Measurements from ENCODE around the gene ZFP36L2. TPM values are rescaled to one million over a fixed set of nuclear protein-coding genes. Genes with fewer than 3 reads are reported as not detected.

ZFP36L2 gene
- total RNA-seq, 1 donor from 2014 or later = 98.3 TPM

DNA sequence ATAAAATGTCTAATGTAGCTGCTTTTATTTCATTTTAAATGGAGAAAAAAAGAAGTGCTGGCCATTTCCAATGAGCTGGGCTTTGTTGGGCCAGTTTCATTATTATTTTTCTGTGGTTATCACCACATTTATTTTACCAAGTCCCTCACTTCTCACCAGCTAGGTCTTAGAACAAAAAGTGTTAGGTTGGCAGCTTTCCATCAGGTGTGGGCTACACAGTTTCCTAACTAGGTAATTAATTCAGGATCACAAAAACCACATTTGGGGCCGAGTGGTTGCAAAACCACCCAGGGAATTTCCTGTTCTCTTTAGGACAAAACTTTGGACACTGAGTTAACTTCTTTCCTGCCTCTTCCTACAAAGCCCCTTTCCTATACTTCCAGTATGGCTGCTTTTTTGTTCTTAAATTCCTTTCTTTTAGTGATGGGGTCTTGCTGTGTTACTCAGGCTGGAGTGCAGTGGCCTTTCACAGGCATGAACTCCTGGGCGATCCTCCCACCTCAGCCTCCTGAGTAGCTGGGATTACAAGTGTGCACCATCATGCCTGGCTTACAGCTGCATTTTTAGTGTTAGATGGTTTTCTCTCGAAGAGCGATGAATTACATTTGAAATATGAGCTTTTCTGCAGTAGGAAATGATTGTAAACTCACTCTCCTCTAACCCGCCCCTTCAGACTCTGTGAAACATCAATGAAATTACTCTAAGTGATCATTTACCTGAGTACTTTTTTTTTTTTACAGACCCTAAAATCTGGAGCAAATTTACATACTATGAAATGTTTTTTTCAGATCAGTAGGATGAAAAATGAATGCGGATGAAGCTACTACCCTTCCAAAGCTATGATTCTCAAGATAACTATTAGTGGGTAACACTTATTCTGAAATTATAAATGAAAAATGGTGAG is 2.6 kb upstream of the ZFP36L2 start:
- peaks cover 34% of the 10 kb centered on the region for H3K4me1 Mint-ChIP-seq
- no peaks in the 10 kb centered on the region for H3K9me3 Mint-ChIP-seq
- peak overlapping the region; percentile 19 for H3K4me3 Mint-ChIP-seq
- H3K27ac Mint-ChIP-seq = peak overlapping the region; percentile 40
- H3K36me3 Mint-ChIP-seq = peaks cover 14% of the 10 kb centered on the region
- TF ChIP-seq, protein P1, sequence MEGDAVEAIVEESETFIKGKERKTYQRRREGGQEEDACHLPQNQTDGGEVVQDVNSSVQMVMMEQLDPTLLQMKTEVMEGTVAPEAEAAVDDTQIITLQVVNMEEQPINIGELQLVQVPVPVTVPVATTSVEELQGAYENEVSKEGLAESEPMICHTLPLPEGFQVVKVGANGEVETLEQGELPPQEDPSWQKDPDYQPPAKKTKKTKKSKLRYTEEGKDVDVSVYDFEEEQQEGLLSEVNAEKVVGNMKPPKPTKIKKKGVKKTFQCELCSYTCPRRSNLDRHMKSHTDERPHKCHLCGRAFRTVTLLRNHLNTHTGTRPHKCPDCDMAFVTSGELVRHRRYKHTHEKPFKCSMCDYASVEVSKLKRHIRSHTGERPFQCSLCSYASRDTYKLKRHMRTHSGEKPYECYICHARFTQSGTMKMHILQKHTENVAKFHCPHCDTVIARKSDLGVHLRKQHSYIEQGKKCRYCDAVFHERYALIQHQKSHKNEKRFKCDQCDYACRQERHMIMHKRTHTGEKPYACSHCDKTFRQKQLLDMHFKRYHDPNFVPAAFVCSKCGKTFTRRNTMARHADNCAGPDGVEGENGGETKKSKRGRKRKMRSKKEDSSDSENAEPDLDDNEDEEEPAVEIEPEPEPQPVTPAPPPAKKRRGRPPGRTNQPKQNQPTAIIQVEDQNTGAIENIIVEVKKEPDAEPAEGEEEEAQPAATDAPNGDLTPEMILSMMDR (IDR thresholded peaks at IDR 0.05; ENCODE audit: unreplicated experiment) = no peak
- no peaks in the 10 kb centered on the region for H3K27me3 Mint-ChIP-seq (ENCODE audit: low read depth)
- DNase-seq (ENCODE audit: low spot score in 2 of 2, unreplicated experiment in 2 of 2) = no peak

DNA sequence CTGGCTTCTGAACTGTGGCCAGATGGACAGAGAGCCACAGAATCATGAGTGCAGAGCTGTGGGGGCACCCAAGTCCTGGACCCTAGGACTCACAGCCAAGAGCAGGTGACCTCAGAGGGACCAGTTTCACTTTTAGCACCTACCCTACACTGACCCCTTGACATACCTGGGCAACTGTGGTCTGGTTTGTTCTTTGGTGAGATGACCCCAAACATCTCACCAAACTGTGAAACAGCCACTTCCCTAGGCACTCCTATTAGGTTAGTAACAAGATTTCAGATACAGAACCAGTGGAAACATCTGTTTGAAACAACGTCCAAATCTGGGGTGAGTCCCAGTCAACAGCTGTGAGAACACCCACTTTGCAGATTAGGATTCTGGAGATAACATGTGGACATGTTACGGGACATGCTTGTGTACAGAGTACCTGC is 1.9 kb upstream of the ZFP36L2 start:
- Mint-ChIP-seq H3K4me3 (peak overlapping the region; percentile 77), H3K27ac (peak overlapping the region; percentile 87), H3K4me1 (peaks cover 38% of the 10 kb centered on the region), H3K9me3 (no peaks in the 10 kb centered on the region), H3K36me3 (peaks cover 17% of the 10 kb centered on the region), H3K27me3 (ENCODE audit: low read depth) (no peaks in the 10 kb centered on the region)
- DNase-seq (ENCODE audit: low spot score in 2 of 2, unreplicated experiment in 2 of 2) = no peak
- TF ChIP-seq, protein P1 (IDR thresholded peaks at IDR 0.05; ENCODE audit: unreplicated experiment) = no peak

DNA sequence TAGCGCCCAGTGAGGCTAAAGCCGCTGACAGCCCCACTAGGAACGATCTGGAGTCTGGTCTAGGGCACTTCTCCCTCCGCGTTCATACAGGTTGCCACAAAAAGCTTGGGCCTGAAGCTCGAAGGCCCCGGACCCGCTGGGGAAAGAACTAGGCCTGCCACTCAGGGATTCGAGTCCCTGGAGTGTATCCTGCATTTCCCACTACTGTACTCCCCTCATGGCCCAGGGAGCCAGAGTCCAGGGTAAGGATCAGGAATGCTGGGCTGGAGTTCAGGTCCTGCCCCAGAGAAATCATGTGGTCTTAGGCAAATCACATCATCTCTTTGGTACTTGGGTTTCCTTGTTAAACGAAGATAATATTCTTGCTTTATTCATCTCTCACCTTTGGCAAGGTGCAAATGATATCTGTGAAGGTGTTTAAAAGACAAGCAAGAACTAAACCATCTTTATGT is 1.4 kb upstream of the ZFP36L2 start:
- TF ChIP-seq, protein P1 (IDR thresholded peaks at IDR 0.05; ENCODE audit: unreplicated experiment) = no peak
- H3K9me3 Mint-ChIP-seq = no peaks in the 10 kb centered on the region
- H3K36me3 Mint-ChIP-seq = peaks cover 18% of the 10 kb centered on the region
- DNase-seq (ENCODE audit: low spot score in 2 of 2, unreplicated experiment in 2 of 2) = no peak
- H3K27ac Mint-ChIP-seq = peak overlapping the region; percentile 87
- no peaks in the 10 kb centered on the region for H3K27me3 Mint-ChIP-seq (ENCODE audit: low read depth)
- H3K4me1 Mint-ChIP-seq = peaks cover 40% of the 10 kb centered on the region
- H3K4me3 Mint-ChIP-seq = peak overlapping the region; percentile 77

DNA sequence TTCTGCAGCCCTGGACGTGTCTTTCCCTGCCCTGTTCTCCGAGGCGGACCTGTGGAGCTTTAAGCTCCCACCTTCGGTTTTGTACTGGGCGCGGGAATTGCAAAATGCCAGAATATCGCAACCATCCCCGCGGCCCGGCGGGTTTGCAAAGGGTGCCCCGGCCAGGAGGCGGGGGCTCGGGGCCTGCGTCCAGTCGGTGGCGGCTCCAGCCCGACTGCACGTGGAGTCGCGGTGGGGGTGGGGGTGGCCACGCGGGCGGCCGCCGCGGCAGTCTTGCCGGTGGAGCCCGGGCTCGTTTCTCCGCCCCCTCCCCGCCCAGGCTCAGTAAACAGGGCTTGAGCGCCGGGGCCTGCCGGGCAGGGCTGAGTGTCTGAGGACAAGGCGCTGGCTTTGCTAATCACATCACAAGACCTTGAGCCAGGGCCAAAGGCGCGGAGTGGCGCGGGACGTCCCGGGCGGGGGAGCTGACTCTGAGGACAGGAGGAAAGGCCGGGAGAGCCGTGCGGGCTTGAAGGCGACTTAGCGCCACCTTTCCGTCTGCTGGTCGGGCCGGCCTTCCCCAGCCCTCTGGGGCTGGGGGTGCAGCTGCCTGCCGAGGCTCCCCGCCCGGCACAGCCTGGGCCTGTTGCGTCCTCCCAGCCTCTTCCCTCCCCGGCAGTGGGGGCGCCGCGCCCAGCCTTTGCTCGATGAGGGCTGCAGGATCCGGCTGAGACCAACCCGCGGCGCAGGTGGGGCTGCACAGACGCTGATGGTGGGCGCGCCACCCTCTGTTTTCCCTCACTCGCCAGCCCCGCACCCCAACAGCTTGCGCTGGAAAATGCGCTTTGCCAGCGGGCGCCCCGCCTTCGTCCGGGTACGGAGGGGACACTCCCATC is 786 bp upstream of the ZFP36L2 start:
- H3K9me3 Mint-ChIP-seq = no peaks in the 10 kb centered on the region
- H3K4me1 Mint-ChIP-seq = peaks cover 45% of the 10 kb centered on the region
- H3K27ac Mint-ChIP-seq = peak overlapping the region; percentile 97
- H3K4me3 Mint-ChIP-seq = peak overlapping the region; percentile 79
- no peaks in the 10 kb centered on the region for H3K27me3 Mint-ChIP-seq (ENCODE audit: low read depth)
- TF ChIP-seq, protein P1 (IDR thresholded peaks at IDR 0.05; ENCODE audit: unreplicated experiment) = no peak
- peaks cover 21% of the 10 kb centered on the region for H3K36me3 Mint-ChIP-seq
- peak; percentile 59 to 76 for DNase-seq (ENCODE audit: low spot score in 2 of 2, unreplicated experiment in 2 of 2)

DNA sequence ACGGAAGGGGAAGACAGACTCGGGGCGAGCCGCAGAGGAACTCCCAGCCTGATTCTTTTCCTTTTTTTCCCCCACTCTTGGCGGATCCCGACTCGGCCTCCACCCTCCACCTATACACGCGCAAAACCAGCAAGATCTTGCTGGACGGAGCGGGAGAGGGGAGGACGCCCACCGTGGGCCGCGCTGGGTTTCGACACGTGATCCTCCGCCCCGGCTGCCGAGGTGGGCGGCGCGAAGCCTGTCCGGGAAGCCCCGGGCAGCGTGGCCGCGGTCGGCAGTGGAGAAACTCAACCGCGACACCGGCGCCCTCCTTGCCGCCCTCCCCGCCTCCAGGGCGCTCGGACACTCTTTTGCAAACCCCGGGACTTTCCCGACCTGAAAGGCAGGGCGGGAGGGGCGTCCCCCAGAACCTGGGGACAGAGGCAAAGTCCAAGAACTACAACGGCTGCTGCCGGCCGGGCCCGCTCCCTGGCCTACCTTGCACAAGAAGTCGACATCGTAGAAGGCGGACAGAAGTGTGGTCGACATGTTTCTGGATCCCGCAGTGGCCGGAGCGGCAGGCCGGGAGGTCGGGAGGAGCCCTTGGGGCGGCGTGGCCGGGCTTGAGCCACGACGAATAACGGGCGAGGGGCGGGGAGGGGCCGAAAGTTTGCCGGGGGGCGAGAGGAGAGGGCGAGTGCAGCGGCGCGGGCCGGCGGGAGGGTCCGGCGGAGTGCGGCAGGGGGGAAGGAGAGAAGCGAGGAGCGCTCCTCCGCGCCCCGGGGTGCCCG is 433 bp downstream of the ZFP36L2 start:
- peak overlapping the region; percentile 96 for H3K27ac Mint-ChIP-seq
- peaks cover 57% of the 10 kb centered on the region for H3K4me1 Mint-ChIP-seq
- TF ChIP-seq, protein P1 (IDR thresholded peaks at IDR 0.05; ENCODE audit: unreplicated experiment) = no peak
- peak in 1 of 2 experiments; percentile 50 for DNase-seq (ENCODE audit: low spot score in 2 of 2, unreplicated experiment in 2 of 2)
- H3K27me3 Mint-ChIP-seq (ENCODE audit: low read depth) = no peaks in the 10 kb centered on the region
- H3K4me3 Mint-ChIP-seq = peak overlapping the region; percentile 95
- no peaks in the 10 kb centered on the region for H3K9me3 Mint-ChIP-seq
- peaks cover 14% of the 10 kb centered on the region for H3K36me3 Mint-ChIP-seq

All from mesothelial cell of epicardium (in vitro differentiated cells).